GM12878 (cell line): Measurements from ENCODE around the gene THUMPD2. TPM values are rescaled to one million over a fixed set of nuclear protein-coding genes. Genes with fewer than 3 reads are reported as not detected.

Source experiments
- ATAC-seq: fragments of 200-7000 bp; cut with Tn5 transposase; 3 replicates; pipeline ENCODE4 v1.9.1; 2020; ENCODE audit warnings: mild to moderate bottlenecking, moderate library complexity
- BruUV-seq: library from RNA; stranded (reverse); fragments of 400-500 nt; replicated peaks from 2 replicates; lab custom pipeline; 2021; lab: Mats Ljungman, UMichigan
- CTCF ChIA-PET: fragments of 300-600 bp; sonication (Branson Sonifier 250); formaldehyde crosslinking; extraction: SDS; loops from one replicate; lab custom pipeline; 2021; ENCODE audit warnings: inconsistent platforms; lab: Yijun Ruan, JAX
- POLR2A ChIA-PET: fragments of 350-600 bp; formaldehyde crosslinking; extraction: SDS; loops from one replicate; lab custom pipeline; 2021; ENCODE audit warnings: inconsistent platforms; lab: Charles Lee
- RAD21 ChIA-PET: fragments of 300-600 bp; sonication (Branson Sonifier 250); formaldehyde crosslinking; loops from one replicate; lab custom pipeline; 2023; ENCODE audit warnings: antibody characterized with exemption; ENCODE audit not compliant: unreplicated experiment; lab: Charles Lee
- SMC1A ChIA-PET: fragments of 300-600 bp; sonication (Branson Sonifier 250); formaldehyde crosslinking; loops from one replicate; lab custom pipeline; 2023; ENCODE audit not compliant: unreplicated experiment, uncharacterized antibody; lab: Charles Lee
- DNase-seq: peaks from one replicate; pipeline ENCODE4 v3.0.0-alpha.2; 2011; ENCODE audit warnings: low read depth, low spot score
- FAIRE-seq: peaks from 3 replicates; lab custom pipeline; 2011; peaks lifted over from hg19 to GRCh38; lab: Jason Lieb, UNC
- H2AFZ ChIP-seq: 2 replicates; pipeline ENCODE4 v1.6.0; 2011; ENCODE audit warnings: low read depth, low read length, control low read depth; ENCODE audit not compliant: control insufficient read depth
- H3K27ac ChIP-seq: 2 replicates; pipeline ENCODE4 v1.5.1; 2011; ENCODE audit warnings: control low read depth; ENCODE audit not compliant: control insufficient read depth, insufficient read depth
- H3K27me3 ChIP-seq, 2 experiments: replicated peaks in 1 of 2; 2 replicates each; pipeline versions ENCODE4 v1.6.0 to v1.6.1; 2011; ENCODE audit warnings: low read length in 1 of 2; ENCODE audit not compliant: control insufficient read depth in 2 of 2, insufficient read depth in 2 of 2
- H3K36me3 ChIP-seq, 2 experiments: 2 replicates each; pipeline ENCODE4 v1.5.1; 2011; ENCODE audit warnings: low read length in 1 of 2; ENCODE audit not compliant: control insufficient read depth in 2 of 2, insufficient read depth in 2 of 2
- H3K4me1 ChIP-seq: 2 replicates; pipeline ENCODE4 v1.6.1; 2011; ENCODE audit warnings: mild to moderate bottlenecking, low read length, moderate library complexity, mixed read lengths; ENCODE audit not compliant: control insufficient read depth, insufficient read depth
- H3K4me2 ChIP-seq: 2 replicates; pipeline ENCODE4 v1.6.0; 2011; ENCODE audit warnings: control low read depth; ENCODE audit not compliant: control insufficient read depth, insufficient read depth
- H3K4me3 ChIP-seq: fragments of 200-600 bp; sonication (generic); 2 replicates; pipeline ENCODE4 v1.5.1; 2016
- H3K79me2 ChIP-seq: 2 replicates; pipeline ENCODE4 v1.6.0; 2011; ENCODE audit warnings: low read length; ENCODE audit not compliant: control insufficient read depth, insufficient read depth
- H3K9ac ChIP-seq: 2 replicates; pipeline ENCODE4 v1.8.0; 2011; ENCODE audit warnings: low read length, control low read depth, mixed read lengths; ENCODE audit not compliant: control insufficient read depth, insufficient read depth
- H3K9me3 ChIP-seq: replicated peaks from 3 replicates; pipeline ENCODE4 v1.5.1; 2011; ENCODE audit warnings: mild to moderate bottlenecking, low read length; ENCODE audit not compliant: control insufficient read depth, insufficient read depth
- H4K20me1 ChIP-seq: 2 replicates; pipeline ENCODE4 v1.6.0; 2011; ENCODE audit not compliant: control insufficient read depth, insufficient read depth
- BCL3 ChIP-seq: IDR thresholded peaks from 2 replicates; pipeline ENCODE4 v1.6.1; 2011; ENCODE audit warnings: borderline replicate concordance, low read depth, mild to moderate bottlenecking, moderate library complexity, low read length; ENCODE audit not compliant: insufficient read depth, poor library complexity, severe bottlenecking
- BHLHE40 ChIP-seq, 2 experiments: fragments of 450-650 bp in 1 of 2; IDR thresholded peaks; 2 replicates each; pipeline ENCODE4 v1.6.1; 2011 to 2017; ENCODE audit warnings: low read depth in 2 of 2, borderline replicate concordance in 1 of 2, improper control_type of control experiment in 1 of 2, low read length in 1 of 2, mild to moderate bottlenecking in 1 of 2
- CHD2 ChIP-seq: IDR thresholded peaks from 2 replicates; pipeline ENCODE4 v1.6.1; 2011; ENCODE audit warnings: low read depth, low read length, improper control_type of control experiment, borderline replicate concordance
- DPF2 ChIP-seq: fragments of 450-650 bp; IDR thresholded peaks from 2 replicates; pipeline ENCODE4 v1.6.1; 2017; ENCODE audit warnings: mild to moderate bottlenecking
- E4F1 ChIP-seq: fragments of 450-650 bp; IDR thresholded peaks from 2 replicates; pipeline ENCODE4 v1.6.1; 2018; ENCODE audit warnings: borderline replicate concordance, mild to moderate bottlenecking; ENCODE audit not compliant: partially characterized antibody
- EZH2 ChIP-seq: IDR thresholded peaks from 2 replicates; pipeline ENCODE4 v1.6.1; 2012; ENCODE audit warnings: low read depth, mild to moderate bottlenecking, control low read depth, inconsistent platforms, low read length, borderline replicate concordance; ENCODE audit not compliant: control insufficient read depth
- NFYA ChIP-seq: IDR thresholded peaks from 2 replicates; pipeline ENCODE4 v1.6.1; 2011; ENCODE audit warnings: low read depth, mild to moderate bottlenecking, low read length, improper control_type of control experiment, borderline replicate concordance
- RAD21 ChIP-seq: IDR thresholded peaks from 2 replicates; pipeline ENCODE4 v1.6.1; 2011; ENCODE audit warnings: mild to moderate bottlenecking, low read depth, low read length, moderate library complexity; ENCODE audit not compliant: insufficient read depth
- SREBF1 ChIP-seq: IDR thresholded peaks from 2 replicates; pipeline ENCODE4 v1.6.1; 2012; ENCODE audit warnings: mild to moderate bottlenecking, low read length
- TAF1 ChIP-seq: IDR thresholded peaks from 2 replicates; pipeline ENCODE4 v1.6.1; 2011; ENCODE audit warnings: mild to moderate bottlenecking, low read depth, low read length, borderline replicate concordance
- USF1 ChIP-seq: IDR thresholded peaks from 2 replicates; pipeline ENCODE4 v1.6.1; 2011; ENCODE audit warnings: borderline replicate concordance, low read depth, mild to moderate bottlenecking, moderate library complexity, mixed read lengths, low read length; ENCODE audit not compliant: insufficient read depth; ENCODE audit errors: extremely low read length
- WGBS: methylation state at CpG from one replicate; pipeline ENCODE4 v1.1.6; 2016; ENCODE audit warnings: low lambda C conversion rate; ENCODE audit not compliant: insufficient replicate concordance, insufficient coverage; ENCODE audit errors: missing lambda C conversion rate; 5-methylcytosine and 5-hydroxymethylcytosine counted together
- in situ Hi-C: fragments of 300-500 bp; cut with MboI; formaldehyde crosslinking; loops from 9 replicates; pipeline ENCODE4 v1.14.3; 2018; ENCODE audit warnings: mixed read lengths
- intact Hi-C: fragments of 100-400 bp; cut with micrococcal nuclease; formaldehyde crosslinking; loops from one replicate; pipeline ENCODE4 v1.14.2; 2022; ENCODE audit not compliant: unreplicated experiment
- polyA plus RNA-seq, 11 experiments: library from polyadenylated mRNA; depleted of rRNA in 4 of 11; unstranded in 6 of 11; stranded (reverse) in 5 of 11; fragments of >200 nt; fragmentation: Nextera tagmentation in 4 of 11; fragmentation: Illumina TruSeq in 1 of 11; extraction: Ambion mirVana in 4 of 11; extraction: Trizol in 1 of 11; gene quantifications; 1 replicate in 1 of 11; 2 replicates in 10 of 11; pipeline versions ENCODE4 v1.2.1 to v1.2.3, GENCODE V29; 2011 to 2016; ENCODE audit warnings: inconsistent platforms in 2 of 11, missing spikeins in 2 of 11, low read depth in 1 of 11
- total RNA-seq, 4 experiments: library from RNA; depleted of rRNA in 3 of 4; stranded (reverse); fragments of >200 nt in 3 of 4; fragmentation: Illumina TruSeq in 1 of 4; extraction: Trizol in 1 of 4; gene quantifications; 2 replicates each; pipeline versions ENCODE4 v1.2.1 to v1.2.3, GENCODE V29; 2013 to 2021

THUMPD2 gene
- total and polyA plus RNA-seq, 10 of the 15 experiments (the other 5 are each of a cell fraction or from before 2014, with no cell fraction given) = 6.7 to 19.7 (median 13.8) TPM

- intact Hi-C loops = no loop called here
Observed at GRCh38 chr2:39736640-39737039, 42.4 kb downstream of the THUMPD2 start.

More at GRCh38 chr2:39736640-39737039, 42.4 kb downstream of the THUMPD2 start:
- FAIRE-seq (no peak), ATAC-seq (no peak), DNase-seq (no peak)
- peaks cover 2 to 29% of the 10 kb centered on the region in 2 experiments for H3K36me3 ChIP-seq
- H4K20me1 ChIP-seq = no peaks in the 10 kb centered on the region
- ChIA-PET CTCF (interaction anchor here (1.0 to 2.8 kb wide), 2 partner anchors 7 to 8 kb away, joined by 3 to 18 read pairs; no protein-coding TSS in a partner anchor), RAD21 (no interaction called here), POLR2A (no interaction called here), SMC1A (no interaction called here)
- WGBS = 96% methylated on average over 6 of the region's 6 CpGs
- H2AFZ ChIP-seq = no peak overlapping the region
- H3K79me2 ChIP-seq = no peaks in the 10 kb centered on the region
- no peak overlapping the region for H3K4me2 ChIP-seq
- H3K27ac ChIP-seq = no peak overlapping the region
- H3K9ac ChIP-seq = no peak overlapping the region
- H3K4me3 ChIP-seq = no peak overlapping the region
- H3K27me3 ChIP-seq = no peaks in the 10 kb centered on the region
- no TSS peak for BruUV-seq
- in situ Hi-C loops = loop anchor here (25.0 kb wide), 1 partner anchor 674 kb away; no protein-coding TSS in a partner anchor
- H3K4me1 ChIP-seq = no peaks in the 10 kb centered on the region
- no peak for TF ChIP-seq BHLHE40 (IDR thresholded peaks at IDR 0.05; ENCODE audit: borderline replicate concordance in 1 of 2, low read depth in 2 of 2, low read length in 1 of 2)
- TF ChIP-seq BCL3 = no peak
- TF ChIP-seq TAF1 = no peak
- no peak for TF ChIP-seq USF1
- TF ChIP-seq DPF2 = no peak
- no peak for TF ChIP-seq EZH2
- no peak for TF ChIP-seq E4F1
- TF ChIP-seq SREBF1 = no peak
- TF ChIP-seq NFYA = no peak
- TF ChIP-seq RAD21 = no peak
- TF ChIP-seq CHD2 = no peak
- no peaks in the 10 kb centered on the region for H3K9me3 ChIP-seq
